ENCODE measurements around the gene B3GAT3.
"Not testable (repeated sequence)": the region's sequence is repeated elsewhere in the genome, so short reads cannot be mapped to it uniquely, and the experiment has no call there.

B3GAT3 gene

DNA sequence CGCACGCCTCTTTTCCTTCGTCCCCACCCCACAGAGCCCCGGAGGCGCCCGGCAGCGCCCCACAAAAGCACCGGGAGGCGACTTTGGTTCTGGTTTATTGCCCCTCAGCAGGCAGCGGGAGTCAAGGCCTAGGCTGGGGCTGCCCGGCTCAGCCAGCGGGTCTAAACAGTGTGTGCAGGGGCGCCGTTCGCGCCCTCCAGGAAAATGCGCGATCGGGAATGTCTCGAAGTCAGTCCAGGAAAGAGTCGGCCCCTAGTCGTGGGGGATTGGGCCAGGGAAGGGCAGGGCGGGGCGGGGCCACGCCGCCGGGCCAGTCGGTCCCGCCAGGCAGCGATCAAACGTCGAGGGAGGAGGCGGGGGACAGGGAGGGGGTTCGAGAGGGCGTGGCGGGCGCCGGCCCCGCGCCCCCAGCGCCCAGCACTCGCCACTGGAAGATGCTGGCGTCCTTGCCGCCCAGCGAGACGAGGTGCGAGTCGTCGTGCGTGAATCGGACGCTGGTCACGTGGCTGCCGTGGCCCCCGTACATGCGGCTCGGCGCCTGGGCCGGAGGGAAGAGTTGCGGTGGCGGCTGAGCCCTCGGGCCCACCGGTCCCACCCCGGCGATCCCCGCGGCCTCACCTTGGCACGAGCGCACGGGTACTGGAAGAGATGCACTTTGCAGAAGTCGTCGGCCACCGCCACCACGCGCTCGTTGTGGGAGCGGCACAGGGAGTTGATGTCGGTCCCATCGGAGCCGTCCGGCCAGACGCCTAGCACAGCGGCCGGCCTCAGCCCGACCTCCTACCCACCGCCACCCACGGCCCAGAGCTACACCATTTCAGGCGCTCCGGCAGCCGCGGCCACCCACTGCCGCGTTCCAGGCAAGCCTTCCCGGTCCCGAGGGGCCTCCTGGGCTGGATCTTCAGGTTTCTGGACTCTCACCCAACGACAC lies 19.4 kb downstream of the B3GAT3 start:
- peak; percentile 35 for DNase-seq

DNA sequence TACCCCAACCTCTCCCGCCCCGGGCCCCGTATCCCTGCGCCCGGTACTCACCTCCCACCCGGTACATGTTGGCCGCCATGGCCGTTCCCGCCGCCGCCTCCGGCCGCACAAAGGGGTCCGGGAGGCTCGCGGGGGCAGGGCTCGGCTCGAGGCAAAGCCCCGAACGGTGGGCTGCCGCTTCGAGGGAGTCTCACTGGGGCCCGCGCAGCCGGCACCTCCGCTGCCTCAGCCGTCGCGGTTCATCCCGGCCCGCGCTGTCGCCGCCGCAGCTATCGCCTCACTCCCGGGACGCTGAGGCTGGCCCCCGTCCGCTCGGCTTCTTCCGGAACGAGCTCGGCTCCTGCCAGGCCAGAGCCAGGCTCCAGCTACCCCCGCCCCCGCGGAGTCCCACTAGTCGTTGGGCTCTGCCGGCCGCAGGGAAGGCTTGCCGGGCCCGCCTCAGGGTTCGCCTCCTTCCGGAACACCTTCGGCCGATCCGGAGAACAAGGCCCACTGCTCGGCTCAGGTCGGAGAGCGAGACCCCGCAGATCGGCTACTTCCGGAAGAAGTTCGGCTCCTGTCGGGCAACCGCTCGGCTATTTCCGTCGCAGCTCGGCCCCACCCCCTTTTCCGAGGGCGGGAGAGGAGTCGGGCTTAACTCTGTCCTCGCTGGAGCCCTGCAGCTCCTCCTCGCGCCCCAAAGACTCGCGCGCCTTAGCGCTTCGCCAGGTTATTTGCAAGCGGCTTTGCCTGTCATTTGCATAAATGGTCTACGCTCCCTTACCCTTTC lies 20.2 kb downstream of the B3GAT3 start, which contains the start of gene MTA2:
MTA2 (minus strand) TSS at position 494 of the 769 bp plus-strand sequence; CDS start at position 79, 415 bp downstream.
- DNase-seq, result peak; percentile 98

- DNase-seq, result peak; percentile 42
Measured at GRCh38 chr11:62601122-62601371, 20.7 kb downstream of the B3GAT3 start.

DNA sequence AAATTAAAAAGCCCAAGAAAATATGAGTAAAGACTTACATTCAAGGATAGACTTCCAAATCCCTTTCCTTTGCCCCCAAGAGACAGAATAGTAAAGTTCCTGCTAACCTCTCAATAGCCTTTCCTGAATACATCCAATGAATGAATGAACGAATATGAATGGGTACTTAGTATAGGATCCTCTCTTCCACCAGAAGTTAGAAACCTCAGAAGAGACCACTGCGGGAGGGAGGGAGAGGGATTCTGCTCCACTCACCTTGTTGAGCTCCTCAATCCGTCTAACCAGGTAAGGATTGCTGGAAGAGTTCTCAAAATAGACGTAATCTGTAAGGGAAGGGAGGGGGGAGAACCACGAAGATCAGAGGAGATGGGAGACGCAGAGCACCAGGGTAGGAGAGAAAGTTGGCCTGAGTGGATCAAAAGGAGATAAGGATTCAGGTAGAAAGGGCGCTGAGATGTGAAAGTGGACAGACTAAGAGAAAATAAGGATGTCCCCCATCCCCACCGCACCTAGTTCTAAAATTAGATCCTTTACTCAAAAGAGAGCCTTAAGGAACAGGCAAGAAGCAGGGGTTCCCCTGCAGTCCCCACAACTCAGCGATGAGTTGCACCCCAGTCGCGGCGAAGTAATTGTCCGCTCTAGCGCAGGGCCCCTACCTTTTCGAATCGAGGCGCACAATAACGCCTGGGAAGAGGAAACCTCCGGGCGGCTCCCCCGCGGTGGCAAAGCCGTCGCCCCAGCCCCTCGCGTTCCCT lies 21.2 kb downstream of the B3GAT3 start:
- no peak for DNase-seq

- DNase-seq, result peak; percentile 13
Measured at GRCh38 chr11:62599901-62600300, 21.9 kb downstream of the B3GAT3 start.

DNA sequence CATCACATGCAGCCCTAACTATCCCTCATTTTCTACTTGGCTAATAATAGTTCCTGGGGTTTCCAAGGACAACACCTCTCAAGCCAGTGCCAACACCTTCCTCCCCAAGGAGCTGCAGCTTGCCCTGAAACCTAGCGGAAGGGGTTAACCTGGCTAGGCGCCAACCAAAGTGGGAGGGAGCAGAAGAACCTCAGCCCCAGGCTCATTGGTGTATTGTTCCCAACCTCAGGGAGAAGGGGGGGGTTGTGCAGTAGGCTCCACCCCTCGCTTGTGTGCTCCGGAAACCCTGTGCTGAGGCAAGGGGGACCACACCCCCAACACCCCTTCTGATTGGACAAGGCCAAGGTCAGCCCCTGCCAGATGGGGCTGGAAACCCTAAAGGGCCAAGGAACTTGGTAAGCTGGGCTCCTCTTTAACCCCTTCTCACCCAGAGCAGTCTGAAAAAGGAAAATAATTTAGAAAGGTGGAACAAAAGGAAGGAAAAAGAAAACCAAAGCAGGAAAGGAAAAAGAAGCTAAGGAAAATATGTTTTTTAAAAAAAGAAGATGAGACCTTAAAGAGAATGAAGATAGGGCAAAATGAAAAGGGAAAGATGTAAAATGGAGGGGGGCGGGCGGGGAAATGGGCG lies 22.6 kb downstream of the B3GAT3 start:
- peak; percentile 99 for DNase-seq

DNA sequence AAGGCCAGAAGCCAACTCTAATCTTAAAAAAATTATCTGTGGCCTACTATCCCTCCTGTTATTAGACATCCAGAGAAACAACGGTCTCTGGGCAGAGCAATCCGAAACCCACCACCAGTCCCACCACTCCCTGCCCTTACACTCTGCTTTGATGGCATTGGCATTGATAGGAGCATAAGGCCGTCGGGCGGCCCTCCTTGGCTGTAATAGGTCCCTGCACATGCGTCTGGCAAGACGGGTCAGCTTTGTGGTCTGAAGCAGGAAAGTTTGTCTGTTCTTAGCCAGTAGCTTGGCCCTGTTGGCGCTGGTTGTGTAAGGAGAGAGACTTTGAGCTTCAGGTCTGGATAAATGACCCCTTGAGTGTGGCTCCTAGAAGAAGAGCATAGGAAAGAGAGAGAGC lies 26.7 kb downstream of the B3GAT3 start:
- no peak for DNase-seq

GRCh38 chr11:62593434-62594044 lies 28.2 kb downstream of the B3GAT3 start:
- peak; percentile 80 for DNase-seq

GRCh38 chr11:62592989-62593421 lies 28.8 kb downstream of the B3GAT3 start:
- no peak for DNase-seq

- no peak for DNase-seq
Measured at GRCh38 chr11:62592146-62592815, 29.5 kb downstream of the B3GAT3 start.

- peak; percentile 97 for DNase-seq
Measured at GRCh38 chr11:62591448-62592145, 30.2 kb downstream of the B3GAT3 start, which contains the start of gene TUT1. TSS of gene TUT1 (minus strand) at chr11:62591523. CDS start at chr11:62591485, 38 bp downstream.

- DNase-seq, result no peak
Measured at GRCh38 chr11:62588966-62589637, 32.7 kb downstream of the B3GAT3 start.

DNA sequence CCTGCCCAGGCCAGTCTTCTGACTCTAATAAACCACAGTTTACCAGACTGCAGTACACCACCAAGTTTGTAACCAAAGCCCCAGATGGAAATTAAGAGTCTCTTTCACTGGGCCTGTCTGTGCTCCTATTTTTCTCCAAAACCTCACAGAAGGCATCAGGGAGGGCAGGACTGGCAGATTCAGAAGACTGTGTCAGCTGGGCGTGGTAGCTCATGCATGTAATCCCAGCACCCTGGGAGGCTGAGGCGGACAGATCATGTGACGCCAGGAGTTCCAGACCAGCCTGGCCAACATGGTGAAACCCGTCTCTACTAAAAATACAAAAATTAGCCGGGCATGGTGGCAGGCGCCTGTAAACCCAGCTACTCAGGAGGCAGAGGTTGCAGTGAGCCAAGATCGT lies 36.4 kb downstream of the B3GAT3 start:
- not testable (repeated sequence) for DNase-seq

- not testable (repeated sequence) for DNase-seq
Measured at GRCh38 chr11:62581735-62582134, 40.1 kb downstream of the B3GAT3 start.

DNA sequence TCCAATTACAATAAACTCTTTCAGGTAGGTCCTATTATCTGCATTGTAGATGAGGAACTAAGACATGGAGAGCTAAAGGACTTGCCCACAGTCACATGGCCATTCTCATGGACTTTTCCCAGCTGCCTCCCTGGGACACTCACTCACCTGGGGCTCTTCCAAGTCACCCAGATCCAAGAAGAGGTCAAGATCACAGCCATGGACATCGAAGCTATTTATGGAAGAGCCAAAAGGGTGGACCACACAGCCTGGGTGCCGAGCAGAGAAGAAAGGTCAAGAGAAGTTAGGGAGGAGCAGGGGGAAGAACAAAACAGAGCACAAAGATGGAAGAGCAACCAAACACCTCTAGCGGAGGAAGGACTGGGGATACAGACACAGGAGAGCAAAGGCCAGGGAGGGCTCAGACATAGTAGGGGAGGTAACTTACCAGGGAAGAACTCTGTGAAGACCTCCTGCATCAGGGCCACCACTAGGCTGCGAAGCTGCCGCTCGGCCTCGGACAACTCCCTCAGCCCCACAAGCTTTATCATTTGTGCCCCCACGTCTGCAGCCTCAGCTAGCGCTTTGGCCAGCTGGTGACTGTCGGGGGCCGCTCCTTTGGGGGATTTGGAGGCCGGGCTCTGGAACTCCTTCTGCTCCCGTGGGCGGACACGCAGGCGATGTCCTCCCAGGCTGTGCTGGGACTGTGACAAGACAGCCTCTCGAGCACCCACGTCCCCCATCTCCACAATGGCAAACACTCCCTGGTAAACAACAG lies 40.6 kb downstream of the B3GAT3 start:
- no peak for DNase-seq

- DNase-seq, result no peak
Measured at GRCh38 chr11:62579252-62579651, 42.5 kb downstream of the B3GAT3 start.

- DNase-seq, result no peak
Measured at GRCh38 chr11:62578541-62578940, 43.2 kb downstream of the B3GAT3 start.

GRCh38 chr11:62577046-62577714 lies 44.6 kb downstream of the B3GAT3 start:
- DNase-seq, result no peak

GRCh38 chr11:62575837-62576236 lies 45.9 kb downstream of the B3GAT3 start:
- DNase-seq, result no peak
